DOHH2 (cell line): ENCODE results near the gene INTS12.

Experiments used
- H3F3A ChIP-seq: fragments of 200-600 bp; sonication (generic), shearing (Covaris generic); 2 replicates; pipeline ENCODE4 v1.6.0; 2016; ENCODE audit warnings: antibody characterized with exemption, mild to moderate bottlenecking; ENCODE audit not compliant: control insufficient read depth, insufficient read depth
- H3K27ac ChIP-seq: fragments of 200-600 bp; sonication (generic); 2 replicates; pipeline ENCODE4 v1.5.1; 2014; ENCODE audit warnings: low read depth, mild to moderate bottlenecking, low read length, moderate library complexity
- H3K27me3 ChIP-seq: fragments of 200-600 bp; sonication (generic); 2 replicates; pipeline ENCODE4 v1.6.1; 2014; ENCODE audit warnings: mild to moderate bottlenecking, low read length, mixed read lengths; ENCODE audit not compliant: control insufficient read depth
- H3K36me3 ChIP-seq: fragments of 200-600 bp; sonication (generic); 2 replicates; pipeline ENCODE4 v1.6.1; 2014; ENCODE audit warnings: mild to moderate bottlenecking, low read length, moderate library complexity, mixed read lengths; ENCODE audit not compliant: control insufficient read depth
- H3K4me1 ChIP-seq: fragments of 200-600 bp; sonication (generic); 2 replicates; pipeline ENCODE4 v1.6.1; 2014; ENCODE audit warnings: mild to moderate bottlenecking, low read length, mixed read lengths; ENCODE audit not compliant: control insufficient read depth
- H3K4me2 ChIP-seq: fragments of 200-600 bp; sonication (generic); 2 replicates; pipeline ENCODE4 v1.6.0; 2014; ENCODE audit warnings: mild to moderate bottlenecking, low read length, moderate library complexity
- H3K4me3 ChIP-seq: fragments of 200-600 bp; sonication (generic); 2 replicates; pipeline ENCODE4 v1.5.1; 2014; ENCODE audit warnings: mild to moderate bottlenecking, low read length, mixed read lengths
- H3K79me2 ChIP-seq: fragments of 200-600 bp; sonication (generic); 2 replicates; pipeline ENCODE4 v1.6.1; 2014; ENCODE audit warnings: mild to moderate bottlenecking, low read length, mixed read lengths; ENCODE audit not compliant: control insufficient read depth
- H3K9me2 ChIP-seq: fragments of 200-600 bp; sonication (generic); replicated peaks from 2 replicates; pipeline ENCODE4 v1.6.1; 2014; ENCODE audit warnings: mild to moderate bottlenecking, low read length, mixed read lengths; ENCODE audit not compliant: control insufficient read depth
- H3K9me3 ChIP-seq: fragments of 200-600 bp; sonication (generic); 2 replicates; pipeline ENCODE4 v1.6.1; 2014; ENCODE audit warnings: antibody characterized with exemption, low read length, mixed read lengths; ENCODE audit not compliant: control insufficient read depth, insufficient read depth
- H4K20me1 ChIP-seq: fragments of 200-600 bp; sonication (generic); 2 replicates; pipeline ENCODE4 v1.6.0; 2014; ENCODE audit warnings: low read depth, mild to moderate bottlenecking, antibody characterized with exemption, low read length, moderate library complexity; ENCODE audit not compliant: control insufficient read depth, insufficient read depth
- EZH2phosphoT487 ChIP-seq: fragments of 200-600 bp; sonication (generic); IDR thresholded peaks from 2 replicates; pipeline ENCODE4 v1.6.1; 2017; ENCODE audit warnings: borderline replicate concordance, mild to moderate bottlenecking, antibody characterized with exemption, low read length, moderate library complexity, mixed read lengths
- TF ChIP-seq, protein P1 (sequence below): fragments of 200-600 bp; sonication (generic); IDR thresholded peaks from one replicate; pipeline ENCODE4 v1.5.1; 2014; ENCODE audit warnings: antibody characterized with exemption, mild to moderate bottlenecking, low read depth, low read length; ENCODE audit not compliant: poor library complexity, severe bottlenecking

Gene INTS12

DNA sequence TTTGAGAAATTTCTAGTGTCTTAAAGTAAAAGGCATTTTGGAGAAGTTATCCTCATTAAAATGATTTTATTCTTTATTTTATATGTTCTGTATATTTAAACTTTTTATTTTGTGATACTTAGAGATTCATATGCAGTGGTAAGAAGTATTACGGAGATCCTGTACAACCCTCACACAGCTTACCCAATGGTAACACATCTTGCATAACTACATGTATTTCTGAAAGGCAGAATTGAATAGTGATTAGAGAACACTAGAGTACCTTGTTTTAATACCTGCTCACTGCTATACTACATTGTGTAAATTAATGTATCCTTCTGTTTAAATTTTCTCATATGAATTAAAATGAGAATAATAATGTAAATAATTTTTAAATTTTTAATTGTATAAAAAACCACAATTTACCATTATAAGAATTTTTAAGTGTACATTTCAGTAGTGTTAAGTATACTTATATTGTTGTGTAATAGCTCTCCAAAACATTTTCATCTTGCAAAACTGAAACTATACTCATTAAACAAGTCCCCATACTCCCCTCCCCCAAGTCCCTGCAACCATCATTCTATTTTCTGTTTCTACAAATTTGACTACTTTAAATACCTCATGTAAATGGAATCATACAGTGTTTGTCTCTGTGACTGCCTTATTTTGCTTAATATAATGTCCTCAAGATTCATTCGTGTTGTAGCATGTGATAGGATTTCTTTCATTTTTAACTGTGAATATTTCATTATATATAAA, 45.4 kb downstream of the INTS12 start:
- no peak overlapping the region for H3K27ac ChIP-seq
- no peak overlapping the region for H3K4me3 ChIP-seq
- no peak for TF ChIP-seq EZH2phosphoT487
- TF ChIP-seq, protein P1, sequence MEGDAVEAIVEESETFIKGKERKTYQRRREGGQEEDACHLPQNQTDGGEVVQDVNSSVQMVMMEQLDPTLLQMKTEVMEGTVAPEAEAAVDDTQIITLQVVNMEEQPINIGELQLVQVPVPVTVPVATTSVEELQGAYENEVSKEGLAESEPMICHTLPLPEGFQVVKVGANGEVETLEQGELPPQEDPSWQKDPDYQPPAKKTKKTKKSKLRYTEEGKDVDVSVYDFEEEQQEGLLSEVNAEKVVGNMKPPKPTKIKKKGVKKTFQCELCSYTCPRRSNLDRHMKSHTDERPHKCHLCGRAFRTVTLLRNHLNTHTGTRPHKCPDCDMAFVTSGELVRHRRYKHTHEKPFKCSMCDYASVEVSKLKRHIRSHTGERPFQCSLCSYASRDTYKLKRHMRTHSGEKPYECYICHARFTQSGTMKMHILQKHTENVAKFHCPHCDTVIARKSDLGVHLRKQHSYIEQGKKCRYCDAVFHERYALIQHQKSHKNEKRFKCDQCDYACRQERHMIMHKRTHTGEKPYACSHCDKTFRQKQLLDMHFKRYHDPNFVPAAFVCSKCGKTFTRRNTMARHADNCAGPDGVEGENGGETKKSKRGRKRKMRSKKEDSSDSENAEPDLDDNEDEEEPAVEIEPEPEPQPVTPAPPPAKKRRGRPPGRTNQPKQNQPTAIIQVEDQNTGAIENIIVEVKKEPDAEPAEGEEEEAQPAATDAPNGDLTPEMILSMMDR = no peak
- H4K20me1 ChIP-seq = no peaks in the 10 kb centered on the region
- H3K79me2 ChIP-seq = no peaks in the 10 kb centered on the region
- H3K9me2 ChIP-seq = no peaks in the 10 kb centered on the region
- no peaks in the 10 kb centered on the region for H3K27me3 ChIP-seq
- no peaks in the 10 kb centered on the region for H3K4me1 ChIP-seq
- H3K4me2 ChIP-seq = no peak overlapping the region
- no peaks in the 10 kb centered on the region for H3K36me3 ChIP-seq
- no peaks in the 10 kb centered on the region for H3K9me3 ChIP-seq
- no peaks in the 10 kb centered on the region for H3F3A ChIP-seq

DNA sequence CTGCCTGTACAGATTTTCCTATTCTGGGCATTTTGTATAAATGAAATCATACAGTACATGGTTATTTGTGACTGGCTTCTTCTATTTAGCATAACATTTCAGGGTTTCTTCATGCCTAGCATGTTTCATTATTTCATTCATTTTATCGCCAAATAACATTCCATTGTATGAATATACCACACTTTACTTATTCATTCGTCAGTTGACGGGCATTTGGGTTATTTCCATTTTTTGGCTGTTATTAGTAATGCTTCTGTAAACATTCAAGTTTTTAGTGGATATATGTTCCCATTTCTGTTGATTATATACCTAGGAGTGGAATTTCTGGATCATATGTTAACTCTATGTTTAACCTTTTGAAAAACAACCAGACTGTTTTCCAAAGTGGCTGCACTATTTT, 47.5 kb downstream of the INTS12 start:
- H3K79me2 ChIP-seq = no peaks in the 10 kb centered on the region
- no peak overlapping the region for H3K4me3 ChIP-seq
- no peaks in the 10 kb centered on the region for H3K27me3 ChIP-seq
- no peaks in the 10 kb centered on the region for H3F3A ChIP-seq
- H3K27ac ChIP-seq = no peak overlapping the region
- H3K4me1 ChIP-seq = no peaks in the 10 kb centered on the region
- H3K36me3 ChIP-seq = no peaks in the 10 kb centered on the region
- H3K4me2 ChIP-seq = no peak overlapping the region
- H3K9me2 ChIP-seq = no peaks in the 10 kb centered on the region
- no peaks in the 10 kb centered on the region for H3K9me3 ChIP-seq
- TF ChIP-seq, protein P1 = no peak
- TF ChIP-seq EZH2phosphoT487 = no peak
- H4K20me1 ChIP-seq = no peaks in the 10 kb centered on the region

DNA sequence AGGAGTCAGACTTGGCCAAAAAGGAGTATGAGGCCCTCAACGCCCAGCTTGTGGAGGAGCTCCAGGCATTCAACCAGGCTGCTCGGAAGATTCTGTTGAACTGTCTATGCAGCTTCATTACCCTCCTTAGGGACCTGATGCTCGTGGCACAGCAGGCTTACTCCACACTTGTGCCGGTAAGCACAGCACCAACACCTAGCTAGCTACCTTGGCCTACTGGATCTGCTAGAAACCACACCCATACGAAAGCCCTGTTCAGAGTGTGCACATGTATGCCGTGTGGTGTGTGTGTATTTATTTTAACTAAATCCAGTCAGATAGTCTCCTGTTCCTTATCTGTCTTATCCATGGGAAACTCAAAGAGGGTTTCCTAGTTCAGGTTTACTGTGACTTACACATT, 49.3 kb downstream of the INTS12 start:
- Histone ChIP-seq H3K4me3 (no peak overlapping the region), H4K20me1 (no peaks in the 10 kb centered on the region), H3K27ac (no peak overlapping the region), H3K4me1 (no peaks in the 10 kb centered on the region), H3K79me2 (no peaks in the 10 kb centered on the region), H3K9me3 (no peaks in the 10 kb centered on the region), H3K9me2 (no peaks in the 10 kb centered on the region), H3F3A (no peaks in the 10 kb centered on the region), H3K27me3 (no peaks in the 10 kb centered on the region), H3K4me2 (no peak overlapping the region), H3K36me3 (no peaks in the 10 kb centered on the region)
- TF ChIP-seq EZH2phosphoT487 = no peak

DNA sequence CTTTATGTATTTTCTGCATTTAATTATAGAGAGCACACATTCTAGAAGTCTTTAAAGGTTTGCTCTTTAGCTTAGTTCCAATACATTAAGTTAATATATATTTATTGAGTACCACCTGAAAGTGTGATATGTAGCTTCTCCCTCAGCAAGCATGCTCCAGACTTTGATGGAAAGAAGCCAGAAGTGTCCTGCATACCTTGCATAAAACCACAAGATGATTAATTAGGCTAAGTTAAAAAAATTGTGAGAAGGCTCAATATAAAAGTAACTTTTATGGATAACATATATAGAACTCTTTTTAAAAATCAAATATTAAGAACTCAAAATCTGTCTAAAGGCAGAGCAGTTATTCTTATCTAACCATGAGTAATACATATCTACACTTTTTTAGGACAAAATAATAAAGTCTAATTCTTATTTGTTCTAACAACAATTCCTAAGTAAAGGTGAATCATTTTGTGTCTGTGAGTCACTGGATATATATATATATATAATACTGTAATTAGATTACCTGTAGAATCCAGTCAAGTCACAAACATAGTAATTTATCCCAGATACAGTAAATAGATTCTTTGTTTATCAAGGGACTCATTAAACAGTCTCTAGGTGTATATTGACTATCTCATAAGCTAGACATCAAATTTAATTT, 51.2 kb downstream of the INTS12 start:
- no peaks in the 10 kb centered on the region for H3K9me2 ChIP-seq
- H4K20me1 ChIP-seq = no peaks in the 10 kb centered on the region
- no peak overlapping the region for H3K4me2 ChIP-seq
- TF ChIP-seq, protein P1 = no peak
- no peak for TF ChIP-seq EZH2phosphoT487
- H3K9me3 ChIP-seq = no peaks in the 10 kb centered on the region
- H3K4me3 ChIP-seq = no peak overlapping the region
- H3F3A ChIP-seq = no peaks in the 10 kb centered on the region
- H3K36me3 ChIP-seq = no peaks in the 10 kb centered on the region
- no peaks in the 10 kb centered on the region for H3K27me3 ChIP-seq
- H3K27ac ChIP-seq = no peak overlapping the region
- H3K4me1 ChIP-seq = no peaks in the 10 kb centered on the region
- no peaks in the 10 kb centered on the region for H3K79me2 ChIP-seq
